H1 (cell line): Measurements from ENCODE around the gene SPACA4. TPM values are rescaled to one million over a fixed set of nuclear protein-coding genes. Genes with fewer than 3 reads are reported as not detected.

ENCODE experiments used
- CTCF ChIA-PET: fragments of 300-600 bp; sonication (Branson Sonifier 250); formaldehyde crosslinking; loops from one replicate; lab custom pipeline; 2021; ENCODE audit not compliant: partially characterized antibody; lab: Charles Lee
- POLR2A ChIA-PET: fragments of 300-600 bp; sonication (Branson Sonifier 250); formaldehyde crosslinking; loops from one replicate; lab custom pipeline; 2021; ENCODE audit warnings: inconsistent platforms; ENCODE audit not compliant: partially characterized antibody; lab: Charles Lee
- DNase-seq, 2 experiments: peaks; one replicate each; pipeline versions ENCODE4 v3.0.0 to v3.0.0-alpha.2; 2010 to 2022; ENCODE audit warnings: low spot score in 2 of 2, low read depth in 1 of 2, mixed read lengths in 1 of 2
- FAIRE-seq: peaks from 2 replicates; lab custom pipeline; 2011; peaks lifted over from hg19 to GRCh38; lab: Jason Lieb, UNC
- H2AFZ ChIP-seq: 2 replicates; pipeline ENCODE4 v1.8.1; 2012; ENCODE audit warnings: low read length, inconsistent platforms
- H2AK5ac ChIP-seq: 2 replicates; pipeline ENCODE4 v1.6.1; 2013; ENCODE audit warnings: low read depth, low read length
- H2BK120ac ChIP-seq: replicated peaks from 2 replicates; pipeline ENCODE3; 2013; ENCODE audit warnings: low read depth, low read length, inconsistent platforms
- H2BK12ac ChIP-seq: 2 replicates; pipeline ENCODE4 v1.6.1; 2013; ENCODE audit warnings: low read depth, low read length
- H2BK15ac ChIP-seq: 2 replicates; pipeline ENCODE4 v1.6.1; 2013; ENCODE audit warnings: low read length
- H2BK20ac ChIP-seq: 2 replicates; pipeline ENCODE4 v1.6.1; 2013; ENCODE audit warnings: low read length
- H2BK5ac ChIP-seq: 2 replicates; pipeline ENCODE4 v1.6.1; 2013; ENCODE audit warnings: low read depth, low read length
- H3K14ac ChIP-seq: 2 replicates; pipeline ENCODE4 v1.6.1; 2013; ENCODE audit warnings: inconsistent platforms; ENCODE audit not compliant: insufficient read length
- H3K18ac ChIP-seq: 2 replicates; pipeline ENCODE4 v1.6.1; 2013; ENCODE audit warnings: low read length; ENCODE audit errors: extremely low read depth
- H3K23ac ChIP-seq: 2 replicates; pipeline ENCODE4 v1.6.1; 2013; ENCODE audit warnings: inconsistent platforms; ENCODE audit not compliant: insufficient read length
- H3K23me2 ChIP-seq: 2 replicates; pipeline ENCODE4 v1.6.1; 2013; ENCODE audit warnings: low read depth, low read length
- H3K27ac ChIP-seq: 2 replicates; pipeline ENCODE4 v1.6.1; 2011; ENCODE audit warnings: low read depth, low read length, inconsistent platforms
- H3K27me3 ChIP-seq, 4 experiments: replicated peaks in 1 of 4; 1 replicate in 1 of 4; 2 replicates in 3 of 4; pipeline versions ENCODE4 v1.6.1 to v1.8.1; 2011 to 2013; ENCODE audit warnings: low read length in 3 of 4, mild to moderate bottlenecking in 3 of 4, inconsistent platforms in 2 of 4, mixed read lengths in 2 of 4, moderate library complexity in 1 of 4; ENCODE audit not compliant: control insufficient read depth in 3 of 4, insufficient read depth in 3 of 4; ENCODE audit errors: extremely low read depth in 1 of 4
- H3K36me3 ChIP-seq, 4 experiments: 2 replicates each; pipeline versions ENCODE4 v1.6.1 to v1.8.1; 2011 to 2013; ENCODE audit warnings: mild to moderate bottlenecking in 4 of 4, low read length in 3 of 4, moderate library complexity in 2 of 4, control low read depth in 1 of 4, inconsistent platforms in 1 of 4; ENCODE audit not compliant: insufficient read depth in 4 of 4, control insufficient read depth in 2 of 4
- H3K4ac ChIP-seq: replicated peaks from 2 replicates; pipeline ENCODE3; 2013; ENCODE audit warnings: low read length, low read depth, mixed read lengths, inconsistent platforms; ENCODE audit not compliant: insufficient read length
- H3K4me1 ChIP-seq, 4 experiments: replicated peaks in 1 of 4; 1 replicate in 1 of 4; 2 replicates in 3 of 4; pipeline versions ENCODE4 v1.6.1 to v1.8.1; 2011 to 2013; ENCODE audit warnings: low read length in 3 of 4, inconsistent platforms in 2 of 4, mixed read lengths in 1 of 4; ENCODE audit not compliant: insufficient read depth in 4 of 4, control insufficient read depth in 3 of 4
- H3K4me2 ChIP-seq, 2 experiments: 2 replicates each; pipeline versions ENCODE4 v1.6.1 to v1.8.1; 2011 to 2013; ENCODE audit warnings: low read depth in 2 of 2, low read length in 2 of 2, control low read depth in 1 of 2, inconsistent platforms in 1 of 2, mild to moderate bottlenecking in 1 of 2; ENCODE audit not compliant: insufficient read depth in 1 of 2
- H3K4me3 ChIP-seq, 4 experiments: fragments of 200-600, 300-600 bp in 1 of 4; sonication (generic), shearing (Covaris generic), sonication (Bioruptor Twin) in 1 of 4; 2 replicates each; pipeline versions ENCODE4 v1.5.1 to v1.8.1; 2011 to 2016; ENCODE audit warnings: low read length in 4 of 4, low read depth in 3 of 4, control low read depth in 2 of 4, inconsistent platforms in 2 of 4, mild to moderate bottlenecking in 2 of 4, mixed read lengths in 1 of 4, moderate library complexity in 1 of 4; ENCODE audit not compliant: insufficient read depth in 2 of 4; ENCODE audit errors: extremely low read depth in 1 of 4
- H3K56ac ChIP-seq: replicated peaks from 2 replicates; pipeline ENCODE3; 2013; ENCODE audit warnings: low read depth, mild to moderate bottlenecking, mixed read lengths, low read length, inconsistent platforms; ENCODE audit not compliant: insufficient read length
- H3K79me1 ChIP-seq: 2 replicates; pipeline ENCODE4 v1.6.1; 2013; ENCODE audit warnings: low read depth, low read length, control low read depth
- H3K79me2 ChIP-seq, 2 experiments: 2 replicates each; pipeline versions ENCODE4 v1.6.1 to v1.8.1; 2012 to 2013; ENCODE audit warnings: low read length in 2 of 2, mild to moderate bottlenecking in 2 of 2, inconsistent platforms in 1 of 2; ENCODE audit not compliant: insufficient read depth in 2 of 2, control insufficient read depth in 1 of 2
- H3K9ac ChIP-seq, 4 experiments: replicated peaks in 1 of 4; 1 replicate in 1 of 4; 2 replicates in 3 of 4; pipeline versions ENCODE4 v1.6.1 to v1.8.1; 2011 to 2013; ENCODE audit warnings: low read depth in 3 of 4, low read length in 3 of 4, control low read depth in 2 of 4, mild to moderate bottlenecking in 2 of 4, moderate library complexity in 2 of 4, inconsistent platforms in 1 of 4; ENCODE audit errors: extremely low read depth in 1 of 4
- H3K9me3 ChIP-seq, 2 experiments: 2 replicates each; pipeline versions ENCODE4 v1.6.1 to v1.8.1; 2012 to 2013; ENCODE audit warnings: mild to moderate bottlenecking in 2 of 2, moderate library complexity in 2 of 2, control low read depth in 1 of 2, inconsistent platforms in 1 of 2, low read depth in 1 of 2, low read length in 1 of 2, mixed read lengths in 1 of 2; ENCODE audit not compliant: insufficient read depth in 2 of 2
- H4K20me1 ChIP-seq, 2 experiments: replicated peaks in 1 of 2; 2 replicates each; pipeline versions ENCODE3 to v1.8.1; 2011 to 2013; ENCODE audit warnings: inconsistent platforms in 2 of 2, low read length in 2 of 2, mild to moderate bottlenecking in 1 of 2; ENCODE audit not compliant: insufficient read depth in 2 of 2, control insufficient read depth in 1 of 2
- H4K5ac ChIP-seq: 2 replicates; pipeline ENCODE4 v1.6.1; 2013; ENCODE audit warnings: low read length, low read depth, mixed read lengths, inconsistent platforms; ENCODE audit not compliant: insufficient read length
- H4K8ac ChIP-seq: 2 replicates; pipeline ENCODE4 v1.8.0; 2013; ENCODE audit warnings: mild to moderate bottlenecking, moderate library complexity, low read length, inconsistent platforms; ENCODE audit not compliant: insufficient read depth; ENCODE audit errors: extremely low read depth
- H4K91ac ChIP-seq: replicated peaks from 2 replicates; pipeline ENCODE3; 2013; ENCODE audit warnings: low read length, mixed read lengths, inconsistent platforms; ENCODE audit not compliant: insufficient read length
- CHD2 ChIP-seq: IDR thresholded peaks from 2 replicates; pipeline ENCODE4 v1.6.1; 2012; ENCODE audit warnings: low read length, improper control_type of control experiment
- EP300 ChIP-seq, 2 experiments: IDR thresholded peaks; 1 replicate in 1 of 2; 2 replicates in 1 of 2; pipeline ENCODE4 v1.6.1; 2011 to 2012; ENCODE audit warnings: low read depth in 2 of 2, low read length in 2 of 2, mild to moderate bottlenecking in 2 of 2, borderline replicate concordance in 1 of 2, inconsistent platforms in 1 of 2, moderate library complexity in 1 of 2
- GTF2F1 ChIP-seq: IDR thresholded peaks from 2 replicates; pipeline ENCODE4 v1.6.1; 2012; ENCODE audit warnings: low read depth, low read length, improper control_type of control experiment, borderline replicate concordance
- KDM4A ChIP-seq: IDR thresholded peaks from one replicate; pipeline ENCODE4 v1.7.1; 2012; ENCODE audit warnings: low read depth, mild to moderate bottlenecking, moderate library complexity, low read length, inconsistent platforms; ENCODE audit not compliant: severe bottlenecking
- KDM5A ChIP-seq: fragments of 200-600 bp; IDR thresholded peaks from 2 replicates; pipeline ENCODE4 v1.7.1; 2012; ENCODE audit warnings: mild to moderate bottlenecking, low read length, inconsistent platforms, mixed read lengths
- RBBP5 ChIP-seq: IDR thresholded peaks from 2 replicates; pipeline ENCODE4 v1.7.1; 2012; ENCODE audit warnings: low read depth, mild to moderate bottlenecking, inconsistent platforms, low read length, moderate library complexity, borderline replicate concordance
- SUZ12 ChIP-seq: fragments of 200-600 bp; sonication (generic); IDR thresholded peaks from 2 replicates; pipeline ENCODE4 v1.6.1; 2012; ENCODE audit warnings: mild to moderate bottlenecking, inconsistent platforms, low read length, moderate library complexity, mixed read lengths
- WGBS, 2 experiments: shearing (Covaris generic) in 1 of 2; methylation state at CpG; one replicate each; pipeline versions ENCODE4 v1.1.6 to v1.1.7; 2013 to 2015; ENCODE audit warnings: low lambda C conversion rate in 2 of 2, mixed read lengths in 2 of 2, inconsistent platforms in 1 of 2, low coverage in 1 of 2, missing lambda C conversion rate in 1 of 2; ENCODE audit not compliant: insufficient replicate concordance in 2 of 2, insufficient coverage in 1 of 2, insufficient read length in 1 of 2; ENCODE audit errors: extremely low coverage in 1 of 2, missing lambda C conversion rate in 1 of 2; 5-methylcytosine and 5-hydroxymethylcytosine counted together
- polyA plus RNA-seq, 7 experiments: library from polyadenylated mRNA; depleted of rRNA in 3 of 7; stranded (reverse) in 5 of 7; unstranded in 2 of 7; fragments of >200 nt in 5 of 7; fragments of 200-250 nt in 2 of 7; gene quantifications; 1 replicate in 5 of 7; 2 replicates in 1 of 7; 4 replicates in 1 of 7; pipeline versions ENCODE4 v1.2.1 to v1.2.3, GENCODE V29; 2011 to 2013; ENCODE audit warnings: missing spikeins in 2 of 7, mixed read lengths in 2 of 7
- total RNA-seq: library from RNA; stranded (reverse); fragmentation: NEBNext Ultra II Directional; extraction: Animal tissue kit (Norgen Biotek cat#: 25700); gene quantifications from 2 replicates; pipeline ENCODE4 v1.2.1, GENCODE V29; 2021

The SPACA4 gene
- total and polyA plus RNA-seq, 2 of the 8 experiments (the other 6 are each of a cell fraction or from before 2014, with no cell fraction given) = not detected

- H3K27ac ChIP-seq = no peak overlapping the region
- H3K9me3 ChIP-seq = no peaks in the 10 kb centered on the region
- peak overlapping the region; percentile 83 for H4K91ac ChIP-seq
- FAIRE-seq (no peak), DNase-seq (no peak)
- H3K14ac ChIP-seq = no peak overlapping the region
- peaks cover 0 to 13% of the 10 kb centered on the region in 2 experiments; a peak in 3 of 4 replicates for H3K79me2 ChIP-seq
- H2BK12ac ChIP-seq = peak overlapping the region; percentile 81; the same call in 1 of the 2 replicates
- peak overlapping the region; percentile 73 for H3K4ac ChIP-seq
- H3K27me3 ChIP-seq = no peaks in the 10 kb centered on the region
- 86% methylated on average over 22 of the region's 22 CpGs; no CpG with 5 or more reads in 1 of the 2 experiments for WGBS, 2 experiments
- no peak overlapping the region for H2BK15ac ChIP-seq
- TF ChIP-seq KDM4A (no peak), SUZ12 (no peak), KDM5A (no peak), CHD2 (no peak), EP300 (IDR thresholded peaks at IDR 0.05; ENCODE audit: borderline replicate concordance in 1 of 2, low read depth in 2 of 2, low read length in 2 of 2) (no peak), RBBP5 (no peak), GTF2F1 (no peak)
- no peak overlapping the region for H3K23ac ChIP-seq
- CTCF ChIA-PET = interaction anchor here (0.6 to 2.1 kb wide), 7 partner anchors 9 to 150 kb away, joined by 3 to 6 read pairs (median 4); partner anchors contain the start of genes RPL18 and SPHK2
- no peak overlapping the region for H2BK20ac ChIP-seq
- peak overlapping the region; percentile 29; the same call in 1 of the 2 replicates for H4K8ac ChIP-seq
- H2AFZ ChIP-seq = no peak overlapping the region
- no peak overlapping the region for H2BK120ac ChIP-seq
- H3K4me1 ChIP-seq = peaks cover 3 to 29% (median 20%) of the 10 kb centered on the region in 4 experiments
- no peak overlapping the region for H2AK5ac ChIP-seq
- H4K5ac ChIP-seq = peak overlapping the region; percentile 58
- POLR2A ChIA-PET = interaction anchor here (0.7 to 30.9 kb wide), 7 partner anchors 12 to 710 kb away, joined by 3 to 788 read pairs (median 8); partner anchors contain the start of genes CA11, FAM83E, FUT2 and RPL18
- peak overlapping the region; percentile 26; the same call in 1 of the 2 replicates for H3K18ac ChIP-seq
- H3K36me3 ChIP-seq = peaks cover 0 to 11% (median 1%) of the 10 kb centered on the region in 4 experiments; a peak in 1 of 8 replicates
- H4K20me1 ChIP-seq = peaks cover 2 to 11% of the 10 kb centered on the region in 2 experiments
- H3K56ac ChIP-seq = no peak overlapping the region
- H3K23me2 ChIP-seq = peaks cover 18% of the 10 kb centered on the region
- no peak overlapping the region; a peak in 1 of 7 replicates for H3K9ac ChIP-seq
- H3K4me3 ChIP-seq = peak overlapping the region in 1 of 4 experiments; percentile 55; a peak in 2 of 8 replicates
- no peaks in the 10 kb centered on the region for H3K79me1 ChIP-seq
- H3K4me2 ChIP-seq = peak overlapping the region; percentile 69 to 83
- peak overlapping the region; percentile 40 for H2BK5ac ChIP-seq
Measured at GRCh38 chr19:48629297-48629598, 22.7 kb downstream of the SPACA4 start.
